ENCODE results near the gene IL1B. TPM values are rescaled to one million over a fixed set of nuclear protein-coding genes. Genes with fewer than 3 reads are reported as not detected.

Gene IL1B
- polyA plus RNA-seq, 4 donors: 0.56 to 19.0 (median 0.83) TPM

GRCh38 chr2:112787294-112787693 lies 49.3 kb downstream of the IL1B start:
- no peak for DNase-seq (ENCODE audit: low read depth in 4 of 4, low spot score in 3 of 4)

- no peak for DNase-seq (ENCODE audit: low read depth in 4 of 4, low spot score in 3 of 4)
Measured at GRCh38 chr2:112784199-112785189, 52.1 kb downstream of the IL1B start, which contains the start of gene IL1A. TSS of gene IL1A (minus strand) at chr2:112784493. CDS start at chr2:112783770, 723 bp downstream.

GRCh38 chr2:112783187-112783714 lies 53.3 kb downstream of the IL1B start:
- DNase-seq (ENCODE audit: low read depth in 4 of 4, low spot score in 3 of 4): no peak

- no peak for DNase-seq (ENCODE audit: low read depth in 4 of 4, low spot score in 3 of 4)
Measured at GRCh38 chr2:112782234-112782799, 54.3 kb downstream of the IL1B start.

Other genes starting within 250 kb of the IL1B start
- 10 to 100 TPM; 26.7 to 47.8 (median 43.9) TPM for gene SLC20A1, start 190.8 kb downstream of the IL1B start, polyA plus RNA-seq (ENCODE audit: insufficient read length in 4 of 4)
- 1 to 10 TPM in 1 of 4 donors, under 1 TPM in 2, not detected in 1; 0.13 to 1.2 (median 0.49) TPM for gene NT5DC4, start 115.8 kb downstream of the IL1B start, polyA plus RNA-seq (ENCODE audit: insufficient read length in 4 of 4)
- 10 to 100 TPM; 13.4 to 18.8 (median 16.2) TPM for gene CKAP2L, start 72.2 kb downstream of the IL1B start, polyA plus RNA-seq (ENCODE audit: insufficient read length in 4 of 4)
- under 1 TPM; 0.10 to 0.61 (median 0.19) TPM for gene IL1A, start 52.3 kb downstream of the IL1B start, polyA plus RNA-seq (ENCODE audit: insufficient read length in 4 of 4)
- gene IL37, start 74.4 kb upstream of the IL1B start, polyA plus RNA-seq (ENCODE audit: insufficient read length in 4 of 4): not detected
- gene IL36G, start 141.2 kb upstream of the IL1B start, polyA plus RNA-seq (ENCODE audit: insufficient read length in 4 of 4): under 1 TPM in 2 of 4 donors, not detected in 2; 0.35 to 0.39 TPM
- gene IL36A, start 168.7 kb upstream of the IL1B start, polyA plus RNA-seq (ENCODE audit: insufficient read length in 4 of 4): not detected
- gene IL36B, start 216.1 kb upstream of the IL1B start, polyA plus RNA-seq (ENCODE audit: insufficient read length in 4 of 4): not detected
- not detected for gene IL36RN, start 222.4 kb upstream of the IL1B start, polyA plus RNA-seq (ENCODE audit: insufficient read length in 4 of 4)
- gene IL1F10, start 231.2 kb upstream of the IL1B start, polyA plus RNA-seq (ENCODE audit: insufficient read length in 4 of 4): not detected

All from left renal pelvis (tissue), 4 donors.